ENCODE results near the gene PRUNE1.
A peak's percentile ranks its signal among the peaks of the same experiment; 100 is the strongest.

Gene PRUNE1

DNA sequence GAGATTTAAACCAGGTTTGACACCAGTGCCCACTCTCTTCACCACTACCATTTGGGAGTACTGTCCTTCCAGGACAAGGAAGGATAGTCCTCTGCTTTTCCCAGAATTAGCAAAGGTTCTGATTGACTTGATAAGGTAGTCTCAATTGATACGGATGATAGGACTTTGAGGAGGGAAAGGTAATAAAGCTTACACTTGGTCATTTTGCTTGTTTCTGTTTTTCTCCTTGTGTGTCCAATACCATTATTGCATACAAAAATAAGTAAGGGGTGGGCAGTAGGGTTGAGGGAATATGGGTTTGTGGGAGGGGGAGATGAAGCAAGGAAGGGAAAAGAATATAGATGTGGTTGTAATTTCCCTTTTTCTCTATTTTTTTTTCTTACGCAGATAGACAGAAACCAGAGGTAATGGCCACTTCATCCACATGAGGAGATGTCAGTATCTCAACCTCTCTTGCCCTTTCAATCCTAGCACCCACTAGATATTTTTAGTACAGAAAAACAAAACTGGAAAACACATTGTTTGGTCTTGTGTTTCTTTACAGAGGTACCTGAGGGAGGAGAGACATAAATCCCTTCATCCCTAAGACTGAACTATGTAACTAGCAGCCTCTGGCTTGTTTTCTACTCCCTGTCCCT lies 41.9 kb downstream of the PRUNE1 start:
- no peak for DNase-seq

- DNase-seq = no peak
These were observed 43.2 kb downstream of the PRUNE1 start for GRCh38 chr1:151051356-151052009.

DNA sequence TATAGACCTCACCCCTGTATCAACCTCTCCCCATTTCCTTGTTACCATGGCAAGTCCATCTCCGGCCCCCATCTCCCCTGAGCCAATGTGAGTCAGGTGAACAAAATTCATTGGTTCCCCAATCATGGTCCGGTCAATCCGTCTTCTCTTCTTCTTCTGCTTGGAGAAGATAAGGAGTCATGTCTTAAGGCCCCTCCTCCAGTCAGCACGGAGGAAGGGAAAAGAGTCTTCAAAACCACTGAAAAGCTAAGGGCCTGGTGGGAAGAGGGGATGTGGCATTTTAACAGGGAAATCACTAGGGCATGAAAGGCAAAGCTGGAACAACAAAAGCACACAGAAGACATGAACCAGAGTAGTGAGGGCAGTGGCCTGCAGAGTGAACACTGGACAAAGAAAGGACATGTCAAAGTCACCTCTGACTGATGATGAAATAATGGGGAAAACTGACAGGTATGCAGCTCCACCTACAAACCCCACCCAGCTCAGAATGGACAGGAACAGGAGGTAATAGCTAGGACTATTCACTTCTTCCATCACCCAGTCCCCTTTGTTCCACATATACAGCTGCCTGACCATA lies 46.8 kb downstream of the PRUNE1 start:
- DNase-seq = no peak

DNA sequence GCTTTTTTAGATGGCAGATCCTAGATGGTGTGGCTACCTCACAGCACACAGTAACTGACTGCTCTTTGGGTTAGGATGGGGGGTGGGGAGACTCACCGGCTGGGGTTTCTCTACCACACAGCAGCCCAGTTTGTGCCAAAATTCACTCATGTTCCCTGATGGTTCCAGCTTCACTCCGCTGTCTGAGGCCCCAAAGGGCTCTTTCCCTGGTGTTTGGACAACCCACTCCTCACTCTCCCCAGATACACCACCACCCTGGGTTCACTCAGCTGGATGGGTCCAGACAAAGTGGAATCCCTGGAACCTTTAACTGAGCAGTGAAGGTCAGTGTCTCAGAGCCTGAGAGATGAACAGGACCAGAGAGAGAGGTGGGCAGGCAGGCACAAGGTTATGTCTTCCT lies 47.3 kb downstream of the PRUNE1 start:
- DNase-seq = no peak

DNA sequence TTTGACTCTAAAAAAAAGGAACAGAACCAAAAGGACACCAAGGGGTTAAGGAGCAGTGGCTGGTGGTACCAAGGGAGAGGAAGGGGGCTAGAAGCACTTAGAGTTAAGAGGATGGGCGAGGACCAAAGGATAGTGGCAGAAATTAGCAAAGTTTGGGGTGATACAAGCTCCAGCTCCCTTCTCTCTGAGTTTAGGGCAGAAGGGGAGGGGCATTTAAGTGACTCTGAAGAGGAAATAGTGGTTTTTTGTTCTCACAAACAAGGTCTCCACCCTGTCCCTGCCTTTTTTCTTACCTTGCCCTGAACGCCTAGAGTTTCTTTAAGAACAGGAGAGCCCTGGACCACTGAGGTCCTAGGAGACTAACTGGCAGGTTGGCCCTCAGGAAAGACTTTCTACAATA lies 47.9 kb downstream of the PRUNE1 start:
- no peak for DNase-seq

DNA sequence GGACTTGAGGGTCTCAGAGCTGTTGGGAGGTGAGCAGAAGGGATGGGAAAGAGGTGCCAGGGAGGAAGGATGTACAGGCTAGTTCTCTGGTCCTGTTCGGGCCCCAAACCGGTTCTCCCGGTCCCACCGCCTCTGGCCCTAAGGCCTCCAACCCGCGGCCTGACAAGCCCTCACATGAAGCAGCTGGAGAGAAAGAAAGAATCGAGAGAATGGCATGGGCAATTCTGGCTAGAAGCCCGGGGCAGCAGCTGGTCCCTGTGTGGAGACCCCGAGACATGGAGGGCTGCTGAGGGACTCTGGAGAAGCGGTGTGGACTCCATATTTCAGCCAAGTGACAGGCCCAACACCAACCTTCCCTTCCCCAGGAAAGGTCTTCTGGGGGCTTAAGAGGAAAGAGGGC lies 50.4 kb downstream of the PRUNE1 start:
- DNase-seq = peak; percentile 80

GRCh38 chr1:151059109-151060006 lies 51.1 kb downstream of the PRUNE1 start, which contains the start of gene CDC42SE1:
Gene CDC42SE1, minus strand, starts transcription at chr1:151059622. Its CDS starts 3,892 bp downstream, at chr1:151055730.
- peak; percentile 94 for DNase-seq

DNA sequence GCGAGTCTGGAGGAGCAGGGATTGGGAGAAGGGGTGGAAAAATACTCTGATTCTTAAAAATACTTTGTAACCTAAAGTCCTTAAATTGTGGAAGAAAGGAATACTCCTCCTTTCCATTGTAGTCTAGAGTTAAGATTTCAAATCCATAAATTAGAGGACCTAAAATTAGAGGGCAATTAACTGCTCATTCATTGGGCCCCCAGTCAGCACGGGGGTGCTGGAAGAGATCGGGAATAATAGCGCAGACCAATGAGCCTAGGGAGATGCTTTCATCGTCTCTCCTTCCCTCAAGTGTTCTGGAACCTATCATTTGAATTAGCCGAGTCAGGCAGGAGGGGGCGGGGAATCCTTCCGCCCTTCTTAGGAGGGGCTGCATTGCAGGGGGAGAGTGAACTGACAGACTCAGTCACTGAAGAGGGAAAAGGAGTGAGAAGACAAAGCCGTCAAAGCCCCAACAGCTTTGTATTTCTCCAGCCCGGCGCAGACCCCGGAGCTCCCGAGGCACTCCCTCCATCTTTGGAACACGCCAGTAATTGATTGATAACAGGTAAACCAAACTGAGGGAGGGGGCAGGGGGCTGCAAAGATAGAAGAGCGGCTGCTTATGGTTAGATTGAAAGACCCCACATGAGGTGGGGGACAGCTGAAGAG lies 51.9 kb downstream of the PRUNE1 start, which contains the start of gene MLLT11:
Gene MLLT11, plus strand, starts transcription at position 391 of the 650 bp plus-strand sequence. CDS start 6,828 bp downstream, outside the sequence.
- peak; percentile 85 for DNase-seq

GRCh38 chr1:151060657-151061421 lies 52.6 kb downstream of the PRUNE1 start:
- peak; percentile 51 for DNase-seq

GRCh38 chr1:151061704-151062103 lies 53.5 kb downstream of the PRUNE1 start:
- no peak for DNase-seq

DNA sequence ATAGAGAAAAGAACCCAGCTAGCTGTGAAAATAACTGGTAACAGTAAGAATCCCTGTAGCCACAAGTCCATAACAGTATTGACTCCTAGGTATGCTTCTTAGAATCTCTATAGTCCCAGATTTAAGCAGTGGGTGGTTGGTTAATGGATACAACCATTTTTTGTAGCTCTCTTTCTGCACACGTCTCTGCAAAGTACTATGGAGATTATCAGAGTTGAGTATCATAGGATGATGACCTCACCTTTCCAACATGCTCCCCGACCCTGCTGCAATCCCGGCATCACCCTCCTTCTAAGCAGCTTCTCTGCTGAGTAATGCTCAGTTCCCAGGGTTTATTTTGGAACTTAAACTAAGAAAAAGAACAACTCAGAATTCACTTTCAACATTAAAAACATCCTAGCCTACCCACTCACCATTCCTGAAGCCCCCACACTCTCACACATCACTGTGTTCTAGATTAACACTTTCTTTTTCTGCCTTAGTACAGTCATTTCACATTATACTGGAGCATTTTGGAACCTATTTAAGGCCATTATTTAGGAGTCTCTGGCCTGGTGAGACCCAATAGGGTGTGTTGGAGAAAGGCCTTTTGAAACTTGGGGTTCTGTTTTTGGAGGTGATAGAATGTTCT lies 54.6 kb downstream of the PRUNE1 start:
- DNase-seq = no peak

DNA sequence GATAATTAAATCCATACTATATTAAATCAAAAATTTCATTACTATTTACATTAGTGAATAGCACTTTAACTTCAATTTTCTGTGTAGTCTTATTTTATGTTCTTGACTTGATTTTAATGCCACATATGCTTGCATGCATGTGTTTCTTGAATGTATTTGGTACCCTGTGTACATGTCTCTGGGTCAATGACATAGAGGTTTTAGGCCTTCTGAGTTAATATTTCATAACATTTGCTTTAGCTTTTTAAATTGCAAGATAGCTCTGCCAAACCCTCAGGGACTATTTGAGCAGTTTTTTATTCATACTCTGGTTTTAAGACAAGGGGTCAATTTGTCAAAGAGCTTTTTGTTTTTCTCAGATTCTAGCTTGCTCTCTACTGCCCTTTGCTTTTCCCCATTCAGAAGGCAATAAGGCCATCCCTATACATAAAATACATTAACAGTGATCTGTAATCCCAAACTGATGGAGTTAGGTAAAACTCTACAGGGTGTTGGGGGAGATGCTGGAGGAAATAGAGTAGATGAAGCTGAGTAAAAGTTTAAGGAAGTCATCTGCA lies 56.9 kb downstream of the PRUNE1 start:
- no peak for DNase-seq

DNA sequence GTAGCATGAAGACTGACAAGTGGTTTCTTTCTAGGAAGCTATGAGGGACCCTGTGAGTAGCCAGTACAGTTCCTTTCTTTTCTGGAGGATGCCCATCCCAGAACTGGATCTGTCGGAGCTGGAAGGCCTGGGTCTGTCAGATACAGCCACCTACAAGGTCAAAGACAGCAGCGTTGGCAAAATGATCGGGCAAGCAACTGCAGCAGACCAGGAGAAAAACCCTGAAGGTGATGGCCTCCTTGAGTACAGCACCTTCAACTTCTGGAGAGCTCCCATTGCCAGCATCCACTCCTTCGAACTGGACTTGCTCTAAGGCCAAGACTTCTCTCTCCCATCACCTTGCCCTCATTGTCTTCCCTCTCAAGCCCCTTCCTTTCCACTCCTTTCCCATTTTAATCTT lies 58.9 kb downstream of the PRUNE1 start:
- DNase-seq = no peak

DNA sequence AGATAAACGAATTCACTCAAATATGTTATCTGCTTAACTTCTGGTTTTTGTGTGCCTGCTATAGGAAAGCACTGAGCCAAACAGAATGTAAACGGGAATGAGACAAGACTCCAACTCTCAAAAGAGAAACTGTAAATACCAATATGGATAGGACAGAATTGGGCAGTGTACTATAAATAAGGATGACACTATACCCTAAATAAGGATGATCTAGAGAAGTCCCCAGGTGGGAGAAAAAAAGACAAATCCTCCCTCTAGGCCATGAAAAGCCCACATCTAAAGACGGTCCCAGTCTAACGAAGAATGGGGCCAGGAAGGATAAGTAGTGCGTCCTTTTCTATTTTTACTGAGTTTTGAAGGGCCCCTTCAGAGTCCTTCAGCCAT lies 60.8 kb downstream of the PRUNE1 start:
- DNase-seq = no peak

DNA sequence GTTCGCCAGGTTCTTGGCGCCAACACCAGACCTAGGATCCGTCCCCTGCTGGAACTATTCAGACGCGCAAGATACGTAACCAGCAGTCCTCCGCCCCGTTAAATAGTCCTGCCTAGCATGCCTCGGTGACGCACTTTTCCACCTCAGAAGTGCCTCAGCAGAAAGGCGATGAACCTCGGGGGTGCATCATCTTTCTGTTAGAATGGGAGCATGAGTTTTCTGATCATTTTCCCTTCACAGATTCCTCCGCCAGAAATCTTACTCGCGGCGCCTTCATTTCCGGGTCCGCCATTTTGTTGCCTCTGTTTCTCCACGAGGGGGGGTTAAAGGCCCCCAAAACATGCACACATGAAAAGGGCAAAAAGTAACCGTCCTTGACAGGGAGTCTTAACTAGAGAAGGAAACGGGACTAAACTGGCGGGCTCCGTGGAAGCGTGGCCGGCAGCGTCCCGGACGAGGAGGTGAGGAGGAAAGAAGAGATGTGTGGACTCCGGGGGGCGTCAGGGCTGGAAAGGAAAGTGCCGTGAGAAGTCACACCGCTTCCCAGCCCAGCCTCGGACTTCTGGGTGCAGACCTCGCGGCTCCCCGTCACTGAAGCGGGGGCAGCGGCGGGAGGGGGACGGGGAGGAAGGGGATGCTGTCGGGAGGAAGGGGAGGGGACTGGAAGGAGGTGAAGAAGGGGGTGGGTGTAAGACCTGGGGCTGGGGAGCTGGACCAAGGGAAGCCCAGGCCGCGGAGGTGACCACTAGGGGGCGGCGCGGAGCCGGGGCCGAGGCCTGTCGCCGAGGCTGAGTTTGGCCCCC lies 62.4 kb downstream of the PRUNE1 start, which contains the start of gene GABPB2:
Gene GABPB2, plus strand, starts transcription at position 288 of the 803 bp plus-strand sequence. CDS start 17,429 bp downstream, outside the sequence.
- peak; percentile 100 for DNase-seq

DNA sequence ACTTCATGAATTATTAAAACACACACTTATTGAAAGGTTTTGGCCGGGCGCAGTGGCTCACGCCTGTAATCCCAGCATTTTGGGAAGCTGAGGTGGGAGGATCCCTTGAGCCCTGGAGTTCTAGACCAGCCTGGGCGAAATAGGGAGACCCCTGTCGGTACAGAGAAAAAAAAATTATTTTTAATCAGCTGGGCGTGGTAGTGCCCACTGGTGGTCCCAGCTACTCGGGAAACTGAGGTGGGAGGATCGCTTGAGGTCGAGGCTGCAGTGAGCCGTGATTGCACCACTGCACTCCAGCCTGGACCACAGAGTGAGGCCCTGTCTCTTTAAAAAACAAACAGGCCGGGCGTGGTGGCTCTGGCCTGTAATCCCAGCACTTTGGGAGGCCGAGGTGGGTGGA lies 64.0 kb downstream of the PRUNE1 start:
- DNase-seq = no peak
